ENCODE measurements around the gene MARCHF7.

MARCHF7 gene

GRCh38 chr2:159762075-159762474 lies 49.8 kb downstream of the MARCHF7 start:
- H3K4me3 ChIP-seq, result no peak overlapping the region
- H3K4me2 ChIP-seq, result no peak overlapping the region
- no peak overlapping the region for H3K9ac ChIP-seq
- TF ChIP-seq Cebpa-rat (IDR thresholded peaks at IDR 0.05), result no peak
- H3K9me3 ChIP-seq (replicated peaks in 1 of 11), result no peaks in the 10 kb centered on the region
- H3K36me3 ChIP-seq, result peaks cover 93 to 100% (median 99%) of the 10 kb centered on the region in 11 experiments
- H3K27ac ChIP-seq, result no peak overlapping the region
- H4K20me1 ChIP-seq, result peaks cover 5 to 98% (median 57%) of the 10 kb centered on the region in 11 experiments; a peak in 21 of 22 replicates
- no peaks in the 10 kb centered on the region for H3K4me1 ChIP-seq
- no peaks in the 10 kb centered on the region for H3K27me3 ChIP-seq
